Measurements from ENCODE around the gene ITPRIPL2. TPM values are rescaled to one million over a fixed set of nuclear protein-coding genes. Genes with fewer than 3 reads are reported as not detected.

Gene ITPRIPL2
- total and polyA plus RNA-seq, 2 of the 13 experiments (the other 11 are each of a cell fraction or from before 2014, with no cell fraction given): 5.9 to 12.6 TPM

- TF ChIP-seq CEBPZ (IDR thresholded peaks at IDR 0.05; ENCODE audit: low read length) (no peak), ZUFSP (CRISPR knock-in tag; IDR thresholded peaks at IDR 0.05; ENCODE audit: borderline replicate concordance) (no peak), SNAPC4 (CRISPR knock-in tag; IDR thresholded peaks at IDR 0.05) (0 out of 2 replicates have a peak, but pooled peaks have one; percentile 44), HDAC1 (CRISPR knock-in tag; IDR thresholded peaks at IDR 0.05) (no peak), ZBED4 (CRISPR knock-in tag; IDR thresholded peaks at IDR 0.05; ENCODE audit: borderline replicate concordance) (no peak), ATF3 (CRISPR knock-in tag; IDR thresholded peaks at IDR 0.05) (no peak; the same call in 1 of the 2 replicates), AHR (CRISPR knock-in tag; IDR thresholded peaks at IDR 0.05) (peak; percentile 22; the same call in 1 of the 2 replicates), MEF2D (CRISPR knock-in tag; IDR thresholded peaks at IDR 0.05) (no peak), TBL1XR1 (IDR thresholded peaks at IDR 0.05; ENCODE audit: borderline replicate concordance, low read length, partially characterized antibody) (no peak), RBAK (CRISPR knock-in tag; IDR thresholded peaks at IDR 0.05) (no peak), GFI1 (CRISPR knock-in tag; IDR thresholded peaks at IDR 0.05; ENCODE audit: borderline replicate concordance) (no peak; the same call in 1 of the 2 replicates), NBN (conservative IDR thresholded peaks at IDR 0.05) (no peak), NCOA5 (CRISPR knock-in tag; IDR thresholded peaks at IDR 0.05) (no peak)
These were observed 789 bp downstream of the ITPRIPL2 start (continued) for GRCh38 chr16:19114359-19115147.

All from HepG2 (cell line).